H1 (cell line): ENCODE measurements around the gene POLR3A. TPM values are rescaled to one million over a fixed set of nuclear protein-coding genes. Genes with fewer than 3 reads are reported as not detected.

ENCODE experiments used
- JUND ChIP-seq: IDR thresholded peaks from 2 replicates; pipeline ENCODE4 v1.6.1; 2011; ENCODE audit warnings: mild to moderate bottlenecking, improper control_type of control experiment, low read length
- RBBP5 ChIP-seq: IDR thresholded peaks from 2 replicates; pipeline ENCODE4 v1.7.1; 2012; ENCODE audit warnings: low read depth, mild to moderate bottlenecking, inconsistent platforms, low read length, moderate library complexity, borderline replicate concordance
- SAP30 ChIP-seq: fragments of 300-600 bp; sonication (generic); IDR thresholded peaks from 2 replicates; pipeline ENCODE4 v1.7.1; 2012; ENCODE audit warnings: low read length, moderate library complexity, mild to moderate bottlenecking, inconsistent platforms; ENCODE audit not compliant: insufficient read depth, insufficient replicate concordance
- TAF1 ChIP-seq: IDR thresholded peaks from 2 replicates; pipeline ENCODE4 v1.6.1; 2011; ENCODE audit warnings: mild to moderate bottlenecking, low read depth, low read length
- TEAD4 ChIP-seq: IDR thresholded peaks from 2 replicates; pipeline ENCODE4 v1.6.1; 2012; ENCODE audit warnings: low read depth, low read length, inconsistent platforms, mixed read lengths
- polyA plus RNA-seq, 7 experiments: library from polyadenylated mRNA; depleted of rRNA in 3 of 7; stranded (reverse) in 5 of 7; unstranded in 2 of 7; fragments of >200 nt in 5 of 7; fragments of 200-250 nt in 2 of 7; gene quantifications; 1 replicate in 5 of 7; 2 replicates in 1 of 7; 4 replicates in 1 of 7; pipeline versions ENCODE4 v1.2.1 to v1.2.3, GENCODE V29; 2011 to 2013; ENCODE audit warnings: missing spikeins in 2 of 7, mixed read lengths in 2 of 7
- total RNA-seq: library from RNA; stranded (reverse); fragmentation: NEBNext Ultra II Directional; extraction: Animal tissue kit (Norgen Biotek cat#: 25700); gene quantifications from 2 replicates; pipeline ENCODE4 v1.2.1, GENCODE V29; 2021
- TF ChIP-seq, protein P1 (sequence below): IDR thresholded peaks from 2 replicates; pipeline ENCODE4 v1.6.1; 2011; ENCODE audit warnings: low read depth, mild to moderate bottlenecking, low read length; ENCODE audit not compliant: insufficient read depth
- TF ChIP-seq, protein P2 (sequence below): IDR thresholded peaks from 2 replicates; pipeline ENCODE4 v1.6.1; 2012; ENCODE audit warnings: inconsistent platforms
- TF ChIP-seq, protein P3 (sequence below): IDR thresholded peaks from 2 replicates; pipeline ENCODE4 v1.6.1; 2012; ENCODE audit warnings: low read length, inconsistent platforms

The POLR3A gene
- total and polyA plus RNA-seq, 2 of the 8 experiments (the other 6 are each of a cell fraction or from before 2014, with no cell fraction given) = 11.3 to 38.6 TPM

DNA sequence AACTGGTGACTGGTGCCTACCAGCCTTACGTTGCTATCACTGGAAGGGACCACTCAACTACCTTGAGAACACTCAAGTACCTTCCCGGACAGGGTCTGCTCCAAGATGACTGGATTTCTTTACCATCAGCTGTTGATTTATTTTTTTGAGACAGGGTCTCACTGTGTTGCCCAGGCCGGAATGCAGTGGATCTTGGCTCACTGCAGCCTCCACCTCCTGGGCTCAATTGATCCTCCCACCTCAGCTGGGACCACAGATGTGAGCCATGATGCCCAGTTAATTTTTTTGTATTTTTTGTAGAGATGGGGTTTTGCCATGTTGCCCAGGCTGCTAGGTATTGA lies 57.5 kb downstream of the POLR3A start (continued):
- TF ChIP-seq TEAD4 (no peak), SAP30 (no peak), JUND (no peak), RBBP5 (no peak), TAF1 (no peak)
- TF ChIP-seq, protein P1, sequence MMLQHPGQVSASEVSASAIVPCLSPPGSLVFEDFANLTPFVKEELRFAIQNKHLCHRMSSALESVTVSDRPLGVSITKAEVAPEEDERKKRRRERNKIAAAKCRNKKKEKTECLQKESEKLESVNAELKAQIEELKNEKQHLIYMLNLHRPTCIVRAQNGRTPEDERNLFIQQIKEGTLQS = no peak
- TF ChIP-seq, protein P2, sequence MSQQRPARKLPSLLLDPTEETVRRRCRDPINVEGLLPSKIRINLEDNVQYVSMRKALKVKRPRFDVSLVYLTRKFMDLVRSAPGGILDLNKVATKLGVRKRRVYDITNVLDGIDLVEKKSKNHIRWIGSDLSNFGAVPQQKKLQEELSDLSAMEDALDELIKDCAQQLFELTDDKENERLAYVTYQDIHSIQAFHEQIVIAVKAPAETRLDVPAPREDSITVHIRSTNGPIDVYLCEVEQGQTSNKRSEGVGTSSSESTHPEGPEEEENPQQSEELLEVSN = no peak
- TF ChIP-seq, protein P3, sequence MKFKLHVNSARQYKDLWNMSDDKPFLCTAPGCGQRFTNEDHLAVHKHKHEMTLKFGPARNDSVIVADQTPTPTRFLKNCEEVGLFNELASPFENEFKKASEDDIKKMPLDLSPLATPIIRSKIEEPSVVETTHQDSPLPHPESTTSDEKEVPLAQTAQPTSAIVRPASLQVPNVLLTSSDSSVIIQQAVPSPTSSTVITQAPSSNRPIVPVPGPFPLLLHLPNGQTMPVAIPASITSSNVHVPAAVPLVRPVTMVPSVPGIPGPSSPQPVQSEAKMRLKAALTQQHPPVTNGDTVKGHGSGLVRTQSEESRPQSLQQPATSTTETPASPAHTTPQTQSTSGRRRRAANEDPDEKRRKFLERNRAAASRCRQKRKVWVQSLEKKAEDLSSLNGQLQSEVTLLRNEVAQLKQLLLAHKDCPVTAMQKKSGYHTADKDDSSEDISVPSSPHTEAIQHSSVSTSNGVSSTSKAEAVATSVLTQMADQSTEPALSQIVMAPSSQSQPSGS = no peak
- TF ChIP-seq, all 59 proteins: peak for 0
